CD4-positive, alpha-beta T cell (primary cell): Measurements from ENCODE around the gene SERP2. TPM values are rescaled to one million over a fixed set of nuclear protein-coding genes. Genes with fewer than 3 reads are reported as not detected.

ENCODE experiments used
- ATAC-seq: fragments of 200-7000 bp; cut with Tn5 transposase; one replicate; pipeline ENCODE4 v1.10.0; 2022; ENCODE audit warnings: mild to moderate bottlenecking; ENCODE audit not compliant: poor library complexity
- CTCF ChIA-PET: fragments of 350-600 bp; sonication (Branson Sonifier 250); formaldehyde crosslinking; loops from one replicate; lab custom pipeline; 2021; ENCODE audit warnings: antibody characterized with exemption, inconsistent platforms; lab: Charles Lee
- POLR2A ChIA-PET: fragments of 350-600 bp; sonication (Branson Sonifier 250); formaldehyde crosslinking; loops from one replicate; lab custom pipeline; 2021; ENCODE audit warnings: antibody characterized with exemption, inconsistent platforms; lab: Charles Lee
- DNase-seq, 14 experiments: peaks; one replicate each; pipeline ENCODE4 v3.0.0-alpha.2; 2013 to 2020; ENCODE audit warnings: mixed read lengths in 2 of 14
- H3K27ac ChIP-seq, 2 donors: one replicate each; pipeline versions ENCODE4 v1.5.1 to v1.7.0; 2013; ENCODE audit warnings: low read length in 2 of 2, low read depth in 1 of 2, mild to moderate bottlenecking in 1 of 2
- H3K27me3 ChIP-seq, 2 experiments: 1 replicate in 1 of 2; 2 replicates in 1 of 2; pipeline versions ENCODE4 v1.6.1 to v1.7.0; 2013; ENCODE audit warnings: low read length in 2 of 2, control low read depth in 1 of 2, mild to moderate bottlenecking in 1 of 2, moderate library complexity in 1 of 2; ENCODE audit not compliant: insufficient read depth in 2 of 2, control insufficient read depth in 1 of 2
- H3K36me3 ChIP-seq: one replicate; pipeline ENCODE4 v1.6.1; 2013; ENCODE audit warnings: low read length, control low read depth; ENCODE audit not compliant: insufficient read depth
- H3K4me1 ChIP-seq: one replicate; pipeline ENCODE4 v1.6.1; 2013; ENCODE audit warnings: low read length, control low read depth; ENCODE audit not compliant: insufficient read depth
- H3K4me3 ChIP-seq: one replicate; pipeline ENCODE4 v1.5.1; 2013; ENCODE audit warnings: mild to moderate bottlenecking, low read length, moderate library complexity
- H3K9me3 ChIP-seq, 2 experiments: 1 replicate in 1 of 2; 2 replicates in 1 of 2; pipeline versions ENCODE4 v1.6.1 to v1.7.0; 2013; ENCODE audit warnings: low read length in 2 of 2, mild to moderate bottlenecking in 2 of 2, control low read depth in 1 of 2, moderate library complexity in 1 of 2; ENCODE audit not compliant: control insufficient read depth in 1 of 2, insufficient read depth in 1 of 2
- H3K27ac Mint-ChIP-seq: one replicate; pipeline ENCODE4 v1.8.0; 2020; ENCODE audit warnings: mixed read lengths
- H3K27me3 Mint-ChIP-seq: one replicate; pipeline ENCODE4 v1.8.0; 2021; ENCODE audit warnings: mixed read lengths
- H3K36me3 Mint-ChIP-seq: one replicate; pipeline ENCODE4 v1.8.0; 2021; ENCODE audit warnings: low read depth, mixed read lengths
- H3K4me1 Mint-ChIP-seq: one replicate; pipeline ENCODE4 v1.8.0; 2021; ENCODE audit warnings: low read depth, mixed read lengths
- H3K4me3 Mint-ChIP-seq: one replicate; pipeline ENCODE4 v1.8.0; 2020; ENCODE audit warnings: mild to moderate bottlenecking, mixed read lengths
- H3K9me3 Mint-ChIP-seq: one replicate; pipeline ENCODE4 v1.8.0; 2020; ENCODE audit warnings: mixed read lengths
- CTCF ChIP-seq: fragments of 200-600 bp; IDR thresholded peaks from one replicate; pipeline ENCODE4 v1.8.0; 2022; ENCODE audit warnings: antibody characterized with exemption, mild to moderate bottlenecking
- intact Hi-C, 2 experiments: fragments of 100-400 bp; cut with DNase I in 1 of 2; cut with micrococcal nuclease in 1 of 2; formaldehyde crosslinking; loops; one replicate each; pipeline versions ENCODE4 v1.15.1 to v1.9.0; 2023 to 2025; cut with DNase I, micrococcal nuclease
- total RNA-seq, 174 experiments: library from RNA in 2 of 174; stranded (reverse) in 2 of 174; gene quantifications; one replicate each; pipeline ENCODE4 v1.2.3 and lab custom pipeline; 2021 to 2026

SERP2 gene
- total RNA-seq, 2 experiments from 2014 or later: not detected

DNA sequence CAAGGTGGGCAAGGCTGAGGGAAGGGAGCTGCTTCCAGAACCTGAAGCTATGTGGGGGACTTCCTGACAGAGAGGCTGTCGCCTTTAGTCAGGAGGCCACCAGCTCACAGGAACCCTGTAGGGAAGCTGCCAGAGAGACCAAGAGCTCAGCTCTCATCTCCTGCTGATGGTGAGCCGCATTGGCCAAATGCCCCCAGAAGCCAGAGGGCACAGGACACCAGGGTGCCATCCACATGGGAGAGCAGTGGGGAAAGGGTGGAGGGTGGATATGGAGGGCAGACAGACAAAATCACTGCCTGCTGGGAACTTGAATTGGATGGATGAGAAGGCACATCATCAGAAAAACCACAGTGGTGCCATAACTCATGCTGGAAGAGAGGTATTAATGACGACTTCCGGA is 36.0 kb downstream of the SERP2 start:
- no peaks in the 10 kb centered on the region for H3K4me1 ChIP-seq
- Mint-ChIP-seq H3K4me1 (no peaks in the 10 kb centered on the region), H3K4me3 (no peak overlapping the region), H3K36me3 (no peaks in the 10 kb centered on the region), H3K9me3 (no peaks in the 10 kb centered on the region), H3K27ac (no peak overlapping the region), H3K27me3 (no peaks in the 10 kb centered on the region)
- no peak overlapping the region for H3K4me3 ChIP-seq
- ChIA-PET CTCF (no interaction called here), POLR2A (no interaction called here)
- H3K27me3 ChIP-seq: no peaks in the 10 kb centered on the region
- H3K9me3 ChIP-seq: no peaks in the 10 kb centered on the region
- no peaks in the 10 kb centered on the region for H3K36me3 ChIP-seq
- DNase-seq: no peak
- H3K27ac ChIP-seq: no peak overlapping the region
- TF ChIP-seq CTCF: no peak
- ATAC-seq: no peak
- intact Hi-C loops: no loop called here

DNA sequence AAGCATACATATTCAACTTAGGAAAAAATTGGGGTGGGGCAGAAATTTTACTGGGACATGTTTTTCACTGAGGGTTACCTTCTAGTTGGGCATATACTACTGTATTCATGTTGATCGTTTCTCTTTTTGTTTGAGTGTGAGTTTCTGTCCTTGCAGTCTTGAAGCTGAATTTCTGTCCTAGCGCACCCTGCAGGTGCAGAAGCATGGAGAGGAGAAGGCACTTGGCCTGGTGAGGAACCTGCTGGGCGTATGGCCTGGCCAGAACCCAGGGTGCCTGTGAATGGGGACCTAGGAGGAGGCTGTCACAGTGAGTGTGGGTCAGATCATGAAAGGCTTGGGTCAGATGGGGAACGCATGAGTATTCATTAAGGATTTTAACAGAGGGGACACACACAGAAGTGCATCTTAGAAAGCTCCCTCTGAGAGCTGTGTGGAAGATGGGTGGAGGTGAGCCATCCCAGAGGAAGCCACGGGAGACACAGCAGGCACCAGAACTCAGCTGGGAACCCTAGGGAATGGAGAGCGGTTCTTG is 36.8 kb downstream of the SERP2 start:
- no peaks in the 10 kb centered on the region for H3K9me3 Mint-ChIP-seq
- H3K36me3 ChIP-seq: no peaks in the 10 kb centered on the region
- no peak overlapping the region for H3K4me3 Mint-ChIP-seq
- TF ChIP-seq CTCF: no peak
- H3K4me3 ChIP-seq: no peak overlapping the region
- H3K27me3 Mint-ChIP-seq: no peaks in the 10 kb centered on the region
- no peaks in the 10 kb centered on the region for H3K36me3 Mint-ChIP-seq
- ChIA-PET CTCF (no interaction called here), POLR2A (no interaction called here)
- no peaks in the 10 kb centered on the region for H3K4me1 Mint-ChIP-seq
- intact Hi-C loops: no loop called here
- H3K4me1 ChIP-seq: no peaks in the 10 kb centered on the region
- no peak for ATAC-seq
- no peaks in the 10 kb centered on the region for H3K9me3 ChIP-seq
- no peak for DNase-seq
- no peak overlapping the region for H3K27ac ChIP-seq
- no peaks in the 10 kb centered on the region for H3K27me3 ChIP-seq
- H3K27ac Mint-ChIP-seq: no peak overlapping the region

DNA sequence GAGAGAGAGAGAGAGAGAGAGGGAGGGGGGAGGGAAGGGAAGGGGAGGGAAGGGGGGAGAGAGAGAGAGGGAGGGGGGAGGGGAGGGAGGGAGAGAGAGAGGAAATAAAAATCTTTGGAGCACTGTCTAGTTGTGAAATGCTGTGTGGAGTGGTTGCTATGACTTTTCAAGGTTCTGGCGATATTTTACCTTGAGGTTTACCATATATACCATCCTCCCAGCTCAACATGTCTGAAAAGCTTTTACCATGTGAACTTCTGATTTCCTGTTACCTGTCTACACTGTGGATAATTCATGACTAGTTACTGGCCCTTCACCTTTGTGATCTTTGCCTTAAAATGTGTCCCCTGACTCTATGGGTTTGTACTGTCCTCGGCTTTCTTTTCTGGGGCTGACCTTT is 38.2 kb downstream of the SERP2 start:
- intact Hi-C loops: no loop called here
- H3K27ac ChIP-seq: no peak overlapping the region
- no peak for TF ChIP-seq CTCF
- Mint-ChIP-seq H3K4me3 (no peak overlapping the region), H3K4me1 (no peaks in the 10 kb centered on the region), H3K27ac (no peak overlapping the region), H3K27me3 (no peaks in the 10 kb centered on the region), H3K9me3 (no peaks in the 10 kb centered on the region), H3K36me3 (no peaks in the 10 kb centered on the region)
- ATAC-seq: no peak
- peaks cover 0 to 4% of the 10 kb centered on the region in 2 experiments for H3K9me3 ChIP-seq
- POLR2A ChIA-PET: no interaction called here
- H3K36me3 ChIP-seq: no peaks in the 10 kb centered on the region
- H3K4me1 ChIP-seq: no peaks in the 10 kb centered on the region
- H3K27me3 ChIP-seq: no peaks in the 10 kb centered on the region
- CTCF ChIA-PET: no interaction called here
- H3K4me3 ChIP-seq: no peak overlapping the region
- no peak for DNase-seq
